HG03097 (cell line): ENCODE measurements around the gene MBD3L2B.

Experiments used
- ATAC-seq: cut with Tn5 transposase; IDR thresholded peaks from one replicate; pipeline ENCODE4 v1.9.1; 2021; ENCODE audit not compliant: unreplicated experiment, low FRiP score

Gene MBD3L2B

DNA sequence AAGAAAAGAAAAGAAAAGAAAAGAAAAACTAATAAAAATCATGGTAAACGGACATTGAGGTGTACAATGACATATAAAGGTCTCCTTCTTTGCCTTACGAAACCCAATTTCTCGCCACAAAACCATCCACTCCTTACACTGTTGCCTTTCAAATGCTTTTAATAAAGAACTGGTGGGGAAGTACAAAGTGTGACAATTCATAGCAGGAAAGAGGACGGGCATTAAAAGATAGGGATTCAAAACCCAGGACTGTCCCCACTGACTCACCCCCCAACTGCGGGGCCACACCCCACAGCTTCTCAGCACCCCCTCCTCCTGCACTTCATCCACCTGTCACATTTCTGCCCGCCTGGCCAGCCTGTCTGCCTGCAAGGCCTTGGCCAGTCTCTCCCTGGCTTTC is 2.4 kb downstream of the MBD3L2B start:
- no peak for ATAC-seq

DNA sequence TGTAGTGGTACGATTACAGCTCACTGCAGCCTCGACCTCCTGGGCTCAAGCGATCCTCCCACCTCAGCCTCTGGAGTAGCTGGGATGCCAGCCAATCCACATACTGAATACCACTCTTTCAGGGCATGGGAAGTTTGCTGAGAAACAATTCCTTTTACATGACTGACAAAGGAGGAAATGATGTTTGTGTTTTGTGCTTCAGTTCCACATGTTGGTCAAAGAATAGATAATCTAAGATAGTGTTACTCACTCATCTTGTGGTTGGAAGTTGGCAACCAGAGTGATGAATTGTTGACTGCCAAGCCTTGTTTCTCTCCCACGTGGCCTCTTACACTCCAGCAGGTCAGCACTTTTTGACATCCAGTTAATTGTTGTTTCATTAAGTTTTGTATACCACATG is 7.6 kb downstream of the MBD3L2B start:
- no peak for ATAC-seq

DNA sequence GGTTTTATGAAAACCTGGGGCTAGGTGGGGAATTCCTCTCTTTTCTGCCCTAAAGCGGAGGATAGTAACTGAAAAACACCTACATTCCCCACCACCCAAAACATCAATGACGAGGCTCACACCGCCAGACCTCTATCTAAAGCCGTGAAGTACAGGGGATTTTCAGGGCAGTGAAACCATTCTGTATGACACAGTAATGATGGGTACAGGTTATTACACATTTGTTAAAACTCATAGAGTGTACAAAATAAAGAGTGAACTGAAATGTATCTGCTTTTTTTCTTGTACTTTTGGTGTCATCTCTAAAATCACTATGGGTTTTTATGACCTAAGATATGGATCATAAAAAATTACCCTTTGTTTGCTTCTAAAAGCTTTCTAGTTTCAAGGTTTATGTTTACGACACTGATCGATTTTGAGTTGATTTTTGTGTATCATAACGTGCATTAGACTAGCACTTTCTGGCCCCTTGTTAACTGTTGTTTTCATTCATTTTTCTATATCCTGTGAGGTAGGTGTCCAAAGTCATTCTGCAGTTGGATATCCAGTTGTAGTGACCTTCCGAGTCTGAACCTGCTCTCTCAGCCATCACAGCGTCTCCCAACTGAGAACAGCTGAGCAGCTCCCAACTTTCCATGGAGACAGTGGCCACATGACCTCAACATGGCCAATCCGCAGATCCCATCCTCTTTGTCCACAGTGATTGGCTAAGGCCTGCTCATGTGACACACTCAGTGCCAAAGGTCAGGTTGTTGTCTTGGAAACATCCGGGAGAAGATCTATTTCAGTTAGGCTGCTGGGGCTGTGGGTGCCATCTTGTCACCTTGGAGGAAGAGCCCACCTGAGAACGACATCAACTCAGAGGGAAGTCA is 10.3 kb downstream of the MBD3L2B start:
- ATAC-seq = no peak

DNA sequence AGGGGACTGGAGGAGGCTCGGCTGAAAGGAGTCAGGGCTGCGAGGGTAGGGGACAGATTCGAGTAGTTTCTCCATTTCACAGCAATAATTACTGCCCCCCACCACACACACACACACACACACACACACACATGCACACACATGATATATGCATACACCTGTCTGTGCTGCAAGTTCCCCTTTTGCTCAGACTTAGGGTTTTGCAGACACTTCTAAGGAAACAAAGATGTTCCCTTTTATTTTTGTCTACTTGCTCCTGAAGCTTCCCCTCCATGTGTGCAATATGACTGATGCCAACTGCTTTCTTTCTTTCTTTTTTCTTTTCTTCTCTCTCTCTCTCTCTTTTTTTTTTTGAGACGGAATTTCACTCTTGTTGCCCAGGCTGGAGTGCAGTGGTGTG is 13.4 kb downstream of the MBD3L2B start:
- no peak for ATAC-seq

DNA sequence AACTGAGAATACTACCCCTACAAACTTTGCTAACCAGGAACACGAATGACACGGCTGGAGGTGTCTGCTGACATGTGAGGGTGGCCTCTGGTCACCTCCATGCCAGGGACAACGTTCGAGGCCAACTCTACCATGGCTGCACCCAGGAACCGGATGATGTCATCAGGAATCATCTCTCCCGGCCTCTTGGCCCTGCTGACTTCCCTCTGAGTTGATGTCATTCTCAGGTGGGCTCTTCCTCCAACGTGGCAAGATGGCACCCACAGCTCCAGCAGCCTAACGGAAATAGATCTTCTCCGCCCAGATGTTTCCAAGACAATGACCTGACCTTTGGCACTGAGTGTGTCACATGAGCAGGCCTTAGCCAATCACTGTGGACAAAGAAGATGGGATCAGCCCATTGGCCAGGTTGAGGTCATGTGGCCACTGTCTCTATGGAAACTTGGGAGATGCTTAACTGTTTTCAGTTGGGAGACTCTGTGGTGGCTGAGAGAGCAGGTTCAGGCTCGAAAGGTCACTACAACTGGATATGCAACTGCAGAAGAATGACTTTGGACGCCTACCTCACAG is 15.0 kb downstream of the MBD3L2B start:
- ATAC-seq = no peak

DNA sequence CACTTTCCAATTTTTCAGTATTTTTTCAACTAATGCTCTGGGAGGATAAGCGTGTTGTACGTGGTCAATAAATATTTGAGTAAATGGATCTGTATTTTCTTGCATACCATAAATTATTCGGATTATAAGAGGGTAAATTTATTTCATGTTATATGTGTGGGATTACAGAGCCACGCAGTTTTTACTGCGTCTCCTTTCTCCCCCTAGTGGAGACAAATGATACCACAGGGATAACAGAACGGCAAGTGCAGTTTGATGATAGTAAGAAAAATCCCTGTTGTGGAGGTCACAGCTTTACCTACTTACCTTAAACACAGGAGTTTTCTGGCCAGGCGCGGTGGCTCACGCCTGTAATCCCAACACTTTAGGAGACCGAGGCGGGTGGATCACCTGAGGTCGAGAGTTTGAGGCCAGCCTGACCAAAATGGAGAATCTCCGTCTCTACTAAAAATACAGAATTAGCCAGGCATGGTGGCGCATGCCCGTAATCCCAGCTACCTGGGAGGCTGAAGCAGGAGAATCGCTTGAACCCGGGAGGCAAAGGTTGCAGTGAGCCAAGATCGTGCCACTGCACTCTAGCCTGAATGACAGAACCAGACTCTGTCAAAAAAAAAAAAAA is 16.8 kb downstream of the MBD3L2B start:
- ATAC-seq = no peak

DNA sequence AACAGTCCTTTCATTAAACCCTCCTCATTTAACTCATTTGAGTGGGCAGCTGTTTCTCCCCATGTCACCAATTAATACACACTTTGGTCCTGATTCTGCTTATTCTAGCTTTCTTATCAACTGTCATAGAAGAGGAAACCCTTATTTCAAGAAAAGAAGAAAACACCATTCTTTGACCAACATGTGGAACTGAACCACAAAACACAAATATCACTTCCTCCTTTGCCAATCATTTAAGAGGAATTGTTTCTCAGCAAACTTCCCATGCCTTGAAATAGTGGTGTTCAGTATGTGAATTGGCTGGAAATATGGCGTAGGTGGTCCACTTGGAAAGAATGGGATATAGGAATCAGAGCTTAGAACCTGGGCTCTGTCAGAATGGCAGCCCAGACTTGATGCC is 20.4 kb downstream of the MBD3L2B start:
- no peak for ATAC-seq

DNA sequence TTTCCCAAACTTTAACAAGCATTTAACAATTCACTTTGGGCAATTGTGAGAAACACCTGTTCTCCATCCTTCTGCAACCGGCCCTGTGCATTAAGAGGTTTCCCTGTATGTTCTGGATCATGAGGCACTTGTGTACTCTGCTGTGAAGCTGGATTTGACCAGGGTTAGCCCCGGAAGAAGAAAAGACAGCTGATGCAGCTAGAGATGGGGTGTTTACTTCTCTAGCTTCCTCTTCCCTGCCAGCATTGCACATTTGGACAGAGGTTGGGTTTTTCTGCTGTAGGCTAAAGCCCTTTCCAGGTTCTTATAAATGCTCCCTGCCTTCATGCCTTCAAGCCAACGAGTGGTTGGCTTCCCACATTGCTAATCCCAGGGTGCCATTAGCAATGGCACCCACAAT is 20.9 kb downstream of the MBD3L2B start:
- ATAC-seq = no peak

DNA sequence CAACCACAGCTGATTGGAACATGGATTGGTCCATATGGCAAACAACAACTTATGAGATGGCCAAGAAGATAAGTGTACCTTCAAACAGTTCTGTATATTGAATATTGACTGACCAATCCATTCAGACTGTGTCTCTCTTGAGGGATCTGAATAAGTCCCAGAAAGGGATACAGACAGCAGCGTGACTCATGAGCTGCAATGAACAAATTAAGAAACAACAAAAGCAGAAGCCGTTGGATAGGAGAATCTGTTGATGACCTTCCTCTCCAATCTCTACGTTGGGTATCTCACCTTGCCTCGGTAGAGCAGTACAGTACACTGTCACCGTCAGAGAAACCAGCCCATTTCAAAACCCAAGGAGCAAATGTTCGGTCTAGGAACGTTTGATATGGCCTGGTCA is 21.3 kb downstream of the MBD3L2B start:
- no peak for ATAC-seq

DNA sequence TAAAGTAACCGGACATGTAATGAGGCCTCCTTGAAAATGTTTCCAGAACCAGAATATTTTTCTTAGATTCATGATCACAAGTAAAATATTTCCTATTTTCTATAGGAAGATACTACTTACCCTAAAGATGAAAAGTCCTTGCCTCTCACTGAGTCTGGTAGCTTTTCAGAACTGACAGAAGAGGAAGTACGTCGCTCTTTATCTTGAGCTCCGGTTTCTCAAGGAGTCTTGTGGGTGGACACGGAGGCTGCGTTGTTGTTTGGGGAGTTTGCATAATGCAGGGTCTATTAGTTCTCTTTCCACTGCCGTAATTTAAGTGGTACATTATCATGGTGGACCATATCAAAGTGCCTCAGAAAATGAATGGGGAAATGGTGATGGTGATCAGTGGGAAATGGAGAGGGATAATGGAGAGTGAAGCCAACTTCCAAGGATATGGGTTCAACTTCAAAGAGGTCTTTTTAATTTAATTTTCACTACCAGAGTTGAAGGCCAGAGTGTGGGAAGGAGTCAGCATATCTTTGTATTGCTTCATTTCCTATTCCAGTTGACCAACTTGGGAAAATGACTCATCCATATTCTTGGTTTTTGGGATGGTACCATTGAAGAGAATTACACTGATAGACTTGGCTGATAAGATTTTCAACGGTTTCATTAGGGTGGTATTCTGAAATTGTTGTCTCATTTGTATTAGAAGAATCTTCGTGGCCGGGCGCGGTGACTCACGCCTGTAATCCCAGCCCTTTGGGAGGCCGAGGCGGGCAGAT is 23.4 kb downstream of the MBD3L2B start:
- no peak for ATAC-seq

DNA sequence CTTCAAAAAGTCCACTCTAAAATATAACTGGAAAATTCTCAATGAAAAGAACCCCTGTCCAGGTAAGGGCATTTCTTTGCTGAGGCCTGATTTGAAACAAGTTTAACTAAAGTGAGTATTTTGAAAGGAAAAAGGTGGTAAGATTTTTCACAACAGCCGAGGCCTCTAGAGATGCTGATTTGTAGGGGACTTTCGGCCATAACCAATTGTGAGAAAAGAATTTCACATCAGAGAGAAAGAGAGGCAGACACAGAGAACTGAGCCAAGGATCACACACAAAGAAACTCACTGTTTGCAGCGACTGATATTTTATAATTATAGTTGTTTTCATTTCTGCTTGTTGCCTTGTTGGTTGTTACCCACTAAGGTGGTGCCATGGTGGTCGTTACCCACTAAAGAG is 24.4 kb downstream of the MBD3L2B start:
- no peak for ATAC-seq

DNA sequence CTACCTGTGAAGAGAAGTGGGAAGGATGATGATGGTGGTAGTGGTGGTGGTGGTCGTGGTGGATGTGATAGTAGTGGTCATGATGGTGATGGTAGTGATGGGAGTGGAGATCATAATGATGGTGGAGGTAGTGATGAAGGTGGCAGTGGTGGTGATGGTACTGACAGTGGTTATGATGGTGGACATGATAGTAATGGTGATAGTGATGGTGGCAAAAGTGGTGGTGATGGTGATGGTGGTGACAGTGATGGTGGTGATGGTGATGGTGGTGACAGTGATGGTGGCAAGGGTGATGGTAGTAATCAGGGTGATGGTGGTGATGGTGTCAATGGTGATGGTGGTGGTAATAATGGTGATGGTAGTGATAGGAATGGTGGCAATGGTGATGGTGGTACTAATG is 26.2 kb downstream of the MBD3L2B start:
- no peak for ATAC-seq

DNA sequence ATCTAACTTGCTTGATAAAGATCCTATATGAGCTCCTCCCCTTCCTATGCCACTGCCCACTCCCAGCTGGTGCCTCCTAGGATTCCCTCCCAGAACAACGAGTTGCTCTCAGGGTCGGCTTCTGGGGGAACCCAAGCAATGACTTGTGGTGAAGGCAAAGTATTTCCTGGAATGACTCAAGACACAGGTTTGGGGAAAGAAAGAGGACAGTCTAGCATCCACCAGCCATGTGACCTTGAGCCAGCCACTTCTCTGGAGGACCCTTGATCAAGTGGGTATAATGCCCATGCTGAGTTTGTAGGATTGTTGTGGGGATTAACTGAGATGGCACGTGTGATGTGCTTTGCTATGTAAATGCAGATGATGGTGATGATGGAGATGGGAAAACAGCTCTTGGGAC is 33.0 kb downstream of the MBD3L2B start:
- no peak for ATAC-seq

DNA sequence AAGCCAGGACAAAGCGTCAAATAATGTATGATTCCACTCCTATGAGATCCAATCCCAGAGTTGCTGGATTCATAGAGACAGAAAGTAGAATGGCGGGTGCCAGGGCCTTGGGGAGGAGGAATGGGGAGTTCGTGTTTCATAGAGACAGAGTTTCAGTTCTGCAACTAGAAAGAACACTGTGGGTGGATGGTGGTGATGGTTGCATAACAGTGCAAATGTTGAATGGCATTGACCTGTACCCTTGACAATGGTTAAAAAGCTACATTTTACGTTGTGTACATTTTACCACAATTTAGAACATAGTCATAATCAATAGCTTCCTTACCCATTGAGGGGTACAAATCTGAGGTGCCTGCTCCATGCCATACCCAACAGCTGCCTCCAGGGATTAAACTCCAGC is 33.4 kb downstream of the MBD3L2B start:
- ATAC-seq = no peak

DNA sequence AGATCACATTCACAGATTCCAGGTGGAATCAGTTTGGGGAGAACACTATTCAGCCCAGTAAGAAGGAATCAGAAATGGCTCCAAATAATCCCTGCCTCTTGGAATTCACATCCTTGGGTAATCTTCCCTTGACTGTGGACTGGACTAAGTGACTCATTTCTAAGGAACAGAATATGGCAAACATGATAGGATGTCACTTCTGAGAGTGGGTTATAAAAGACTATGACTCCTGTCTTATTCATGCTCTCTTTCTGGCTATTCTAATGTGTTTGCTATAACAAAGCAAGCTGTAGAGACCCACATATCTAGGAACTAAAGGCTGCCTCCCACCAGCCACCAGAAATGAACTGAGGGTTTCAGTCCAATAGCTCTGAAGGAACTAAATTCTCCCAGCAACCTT is 37.8 kb downstream of the MBD3L2B start:
- ATAC-seq = no peak

DNA sequence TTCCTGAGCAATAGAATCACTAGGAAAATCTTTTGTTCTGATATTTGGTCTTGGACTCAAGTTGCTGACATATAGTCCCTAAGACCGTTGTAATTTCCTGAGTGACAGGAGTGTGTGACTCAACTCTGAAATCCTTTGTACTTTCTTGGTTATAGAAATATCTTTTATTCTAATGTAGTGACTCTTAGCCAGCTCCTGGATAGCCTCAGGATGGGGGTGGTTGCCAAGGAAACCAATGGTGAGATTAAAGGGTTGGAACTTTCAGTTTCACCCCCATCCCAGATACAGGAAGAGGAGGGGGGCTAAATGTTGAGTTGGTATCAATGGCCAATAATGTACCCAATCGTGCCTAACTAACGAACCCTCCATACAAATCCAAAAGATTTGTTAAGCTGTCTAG is 41.8 kb downstream of the MBD3L2B start:
- ATAC-seq = no peak

DNA sequence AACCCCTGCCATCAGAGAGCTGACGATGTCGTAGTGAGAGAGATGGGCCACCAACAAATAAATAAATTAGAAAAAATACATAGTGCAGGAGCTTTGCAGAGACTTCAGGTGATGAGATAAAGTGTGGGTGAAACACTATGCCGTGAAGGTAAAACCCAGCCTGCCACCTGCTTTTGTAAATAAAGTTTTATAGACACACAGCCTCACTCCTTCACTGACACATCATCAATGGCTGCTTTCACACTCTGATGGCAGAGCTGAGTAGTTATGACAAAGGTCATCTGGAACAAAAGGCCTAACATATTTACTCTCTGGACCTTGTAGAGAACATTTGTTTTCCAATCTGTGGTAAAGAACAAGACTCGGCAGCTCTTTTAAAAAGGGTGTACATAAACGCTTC is 45.0 kb downstream of the MBD3L2B start:
- no peak for ATAC-seq

DNA sequence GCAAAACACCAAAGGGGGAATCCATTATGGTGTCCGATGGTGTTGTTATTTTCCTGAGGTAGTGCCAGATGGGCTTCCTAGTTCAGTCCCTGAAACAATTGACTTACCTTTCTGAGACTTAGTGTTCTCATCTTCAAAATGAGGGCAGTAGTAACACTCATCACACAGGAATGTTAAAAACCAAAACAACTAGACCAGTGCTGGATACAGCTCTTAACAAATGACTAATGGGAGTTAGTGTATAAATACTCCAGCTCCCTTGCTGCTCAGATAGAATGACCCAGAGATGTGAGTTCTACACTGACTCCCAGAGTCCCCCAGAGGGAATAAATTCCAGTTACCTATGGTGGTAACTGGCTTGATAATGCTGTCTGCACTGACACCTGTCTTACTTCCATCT is 49.9 kb downstream of the MBD3L2B start:
- ATAC-seq = no peak

DNA sequence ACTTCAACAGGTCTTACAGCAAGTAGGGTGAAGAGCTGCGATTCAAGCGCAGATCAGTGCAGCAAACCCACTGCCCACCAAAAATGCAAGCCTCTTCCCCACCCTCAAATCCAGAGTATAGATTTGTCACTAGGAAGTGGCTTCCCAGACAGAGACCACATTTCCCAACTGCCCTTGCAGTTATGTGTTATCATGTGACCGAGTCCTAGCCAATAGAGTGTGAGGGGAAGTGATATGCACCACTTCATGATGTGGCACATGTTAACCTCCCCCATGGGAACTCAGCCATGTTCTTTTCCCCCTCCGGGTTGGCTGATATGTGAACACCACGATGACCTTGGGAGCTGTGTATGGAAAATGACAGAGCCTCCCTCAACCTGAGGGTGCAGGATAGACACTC is 50.8 kb downstream of the MBD3L2B start:
- ATAC-seq = no peak

DNA sequence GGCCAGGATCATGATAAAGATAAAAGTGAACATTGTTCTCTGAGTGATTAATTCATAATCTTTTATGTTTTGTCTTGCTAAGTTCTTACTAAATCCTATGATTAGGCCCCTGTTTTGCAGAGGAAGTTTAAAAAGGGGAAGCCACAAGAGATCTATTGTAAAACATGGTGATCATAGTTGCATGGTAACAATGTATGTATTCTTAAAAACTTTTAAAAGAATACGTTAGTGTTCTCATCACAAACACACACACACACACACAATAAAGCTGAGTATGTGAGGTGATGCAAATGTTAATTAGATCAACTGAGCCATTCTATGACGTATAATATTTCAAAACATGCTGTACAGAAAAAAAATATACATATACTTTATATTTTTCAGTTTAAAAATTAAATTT is 51.2 kb downstream of the MBD3L2B start:
- no peak for ATAC-seq

DNA sequence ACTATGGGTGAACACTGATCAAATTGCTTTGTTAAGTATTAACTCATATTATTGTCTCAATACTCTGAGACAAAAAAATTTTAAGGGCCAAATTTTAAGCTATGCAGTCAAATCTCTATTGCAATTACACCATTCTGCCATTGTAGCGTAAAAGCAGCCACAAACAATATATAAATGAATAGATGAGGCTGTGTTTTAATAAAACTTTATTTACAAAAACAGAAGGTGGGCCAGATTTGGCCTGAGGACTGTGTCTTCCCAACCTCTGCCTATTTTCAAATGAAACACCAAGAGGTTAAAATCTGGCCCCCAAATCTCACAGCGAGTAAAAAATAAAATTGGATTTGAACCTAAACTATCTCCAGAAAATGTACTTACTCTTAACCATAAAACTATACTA is 51.7 kb downstream of the MBD3L2B start:
- no peak for ATAC-seq
